HepG2 (cell line): ENCODE results near the gene ZCCHC10. TPM values are rescaled to one million over a fixed set of nuclear protein-coding genes. Genes with fewer than 3 reads are reported as not detected.

Experiments used
- CENPT ChIP-seq: sonication (generic); formaldehyde crosslinking; IDR thresholded peaks from 2 replicates; pipeline ENCODE4 v1.8.0; 2022; ENCODE audit warnings: low read depth, mild to moderate bottlenecking, moderate library complexity, missing genetic modification reagents
- GPN1 ChIP-seq: sonication (generic); formaldehyde crosslinking; IDR thresholded peaks from 2 replicates; pipeline ENCODE4 v1.5.1; 2020; ENCODE audit warnings: missing genetic modification reagents, borderline replicate concordance
- HNF4G ChIP-seq, 2 experiments: sonication (generic) in 1 of 2; formaldehyde crosslinking in 1 of 2; IDR thresholded peaks; 2 replicates each; pipeline versions ENCODE4 v1.4.0 to v1.6.1; 2011 to 2020; ENCODE audit warnings: borderline replicate concordance in 2 of 2, low read depth in 2 of 2, mild to moderate bottlenecking in 2 of 2, low read length in 1 of 2, missing genetic modification reagents in 1 of 2, moderate library complexity in 1 of 2
- NFE2 ChIP-seq: sonication (generic); formaldehyde crosslinking; IDR thresholded peaks from 2 replicates; pipeline ENCODE4 v1.4.0; 2020; ENCODE audit warnings: missing genetic modification reagents
- RORA ChIP-seq: sonication (generic); formaldehyde crosslinking; IDR thresholded peaks from 2 replicates; pipeline ENCODE4 v1.5.0; 2020; ENCODE audit warnings: mild to moderate bottlenecking, missing genetic modification reagents, moderate library complexity
- ZZZ3 ChIP-seq: sonication (generic); formaldehyde crosslinking; IDR thresholded peaks from 2 replicates; pipeline ENCODE4 v1.4.0; 2020; ENCODE audit warnings: missing genetic modification reagents, mild to moderate bottlenecking, borderline replicate concordance
- polyA plus RNA-seq, 8 experiments: library from polyadenylated mRNA; depleted of rRNA in 3 of 8; stranded (reverse) in 7 of 8; unstranded in 1 of 8; fragments of >200 nt; fragmentation: Illumina TruSeq in 4 of 8; extraction: Trizol in 4 of 8; gene quantifications; 2 replicates each; pipeline versions ENCODE4 v1.2.1 to v1.2.3, GENCODE V29; 2011 to 2016; ENCODE audit warnings: low read depth in 4 of 8, missing spikeins in 1 of 8, mixed read lengths in 1 of 8; ENCODE audit not compliant: insufficient read depth in 1 of 8
- total RNA-seq, 5 experiments: library from RNA; depleted of rRNA; stranded (reverse); fragments of >200 nt; fragmentation: Illumina TruSeq; extraction: Trizol; gene quantifications; 2 replicates each; pipeline ENCODE4 v1.2.3, GENCODE V29; 2016; ENCODE audit warnings: low read depth in 1 of 5
- TF ChIP-seq, protein P1 (sequence below): sonication (generic); formaldehyde crosslinking; IDR thresholded peaks from 2 replicates; pipeline ENCODE4 v1.4.0; 2020; ENCODE audit warnings: mild to moderate bottlenecking, missing genetic modification reagents, borderline replicate concordance
- TF ChIP-seq, protein P2 (sequence below): sonication (generic); formaldehyde crosslinking; IDR thresholded peaks from 2 replicates; pipeline ENCODE4 v1.4.0; 2020; ENCODE audit warnings: missing genetic modification reagents
- TF ChIP-seq, protein P3 (sequence below): sonication (generic); formaldehyde crosslinking; IDR thresholded peaks from 2 replicates; pipeline ENCODE4 v1.8.1; 2023; ENCODE audit warnings: mild to moderate bottlenecking, missing genetic modification reagents, borderline replicate concordance

Gene ZCCHC10
- total and polyA plus RNA-seq, 2 of the 13 experiments (the other 11 are each of a cell fraction or from before 2014, with no cell fraction given) = 40.7 to 48.2 TPM

DNA sequence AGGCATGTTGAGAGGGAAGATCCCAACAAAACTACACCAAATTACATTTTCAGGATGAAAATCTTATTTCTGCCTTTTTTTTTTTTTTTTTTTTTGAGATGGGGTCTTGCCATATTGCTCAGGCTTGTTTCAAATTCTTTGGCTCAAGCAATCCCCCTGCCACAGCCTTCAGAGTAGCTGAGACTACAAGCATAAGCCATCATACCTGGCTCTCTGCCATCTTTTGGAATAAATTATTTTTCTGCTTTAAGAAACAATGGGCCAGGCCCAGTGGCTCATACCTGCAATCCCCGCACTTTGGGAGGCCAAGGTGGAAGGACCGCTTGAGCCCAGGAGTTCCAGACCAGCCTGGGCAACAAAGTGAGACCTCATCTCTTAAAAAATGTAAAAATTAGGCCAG is 77.2 kb downstream of the ZCCHC10 start (continued):
- TF ChIP-seq, protein P1, sequence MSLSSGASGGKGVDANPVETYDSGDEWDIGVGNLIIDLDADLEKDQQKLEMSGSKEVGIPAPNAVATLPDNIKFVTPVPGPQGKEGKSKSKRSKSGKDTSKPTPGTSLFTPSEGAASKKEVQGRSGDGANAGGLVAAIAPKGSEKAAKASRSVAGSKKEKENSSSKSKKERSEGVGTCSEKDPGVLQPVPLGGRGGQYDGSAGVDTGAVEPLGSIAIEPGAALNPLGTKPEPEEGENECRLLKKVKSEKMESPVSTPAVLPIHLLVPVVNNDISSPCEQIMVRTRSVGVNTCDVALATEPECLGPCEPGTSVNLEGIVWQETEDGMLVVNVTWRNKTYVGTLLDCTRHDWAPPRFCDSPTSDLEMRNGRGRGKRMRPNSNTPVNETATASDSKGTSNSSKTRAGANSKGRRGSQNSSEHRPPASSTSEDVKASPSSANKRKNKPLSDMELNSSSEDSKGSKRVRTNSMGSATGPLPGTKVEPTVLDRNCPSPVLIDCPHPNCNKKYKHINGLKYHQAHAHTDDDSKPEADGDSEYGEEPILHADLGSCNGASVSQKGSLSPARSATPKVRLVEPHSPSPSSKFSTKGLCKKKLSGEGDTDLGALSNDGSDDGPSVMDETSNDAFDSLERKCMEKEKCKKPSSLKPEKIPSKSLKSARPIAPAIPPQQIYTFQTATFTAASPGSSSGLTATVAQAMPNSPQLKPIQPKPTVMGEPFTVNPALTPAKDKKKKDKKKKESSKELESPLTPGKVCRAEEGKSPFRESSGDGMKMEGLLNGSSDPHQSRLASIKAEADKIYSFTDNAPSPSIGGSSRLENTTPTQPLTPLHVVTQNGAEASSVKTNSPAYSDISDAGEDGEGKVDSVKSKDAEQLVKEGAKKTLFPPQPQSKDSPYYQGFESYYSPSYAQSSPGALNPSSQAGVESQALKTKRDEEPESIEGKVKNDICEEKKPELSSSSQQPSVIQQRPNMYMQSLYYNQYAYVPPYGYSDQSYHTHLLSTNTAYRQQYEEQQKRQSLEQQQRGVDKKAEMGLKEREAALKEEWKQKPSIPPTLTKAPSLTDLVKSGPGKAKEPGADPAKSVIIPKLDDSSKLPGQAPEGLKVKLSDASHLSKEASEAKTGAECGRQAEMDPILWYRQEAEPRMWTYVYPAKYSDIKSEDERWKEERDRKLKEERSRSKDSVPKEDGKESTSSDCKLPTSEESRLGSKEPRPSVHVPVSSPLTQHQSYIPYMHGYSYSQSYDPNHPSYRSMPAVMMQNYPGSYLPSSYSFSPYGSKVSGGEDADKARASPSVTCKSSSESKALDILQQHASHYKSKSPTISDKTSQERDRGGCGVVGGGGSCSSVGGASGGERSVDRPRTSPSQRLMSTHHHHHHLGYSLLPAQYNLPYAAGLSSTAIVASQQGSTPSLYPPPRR (CRISPR knock-in tag) = no peak
- no peak for TF ChIP-seq RORA
- TF ChIP-seq HNF4G (IDR thresholded peaks at IDR 0.05; ENCODE audit: borderline replicate concordance, low read depth, low read length) = no peak
- TF ChIP-seq HNF4G (CRISPR knock-in tag; IDR thresholded peaks at IDR 0.05; ENCODE audit: borderline replicate concordance, low read depth) = no peak
- TF ChIP-seq, protein P2, sequence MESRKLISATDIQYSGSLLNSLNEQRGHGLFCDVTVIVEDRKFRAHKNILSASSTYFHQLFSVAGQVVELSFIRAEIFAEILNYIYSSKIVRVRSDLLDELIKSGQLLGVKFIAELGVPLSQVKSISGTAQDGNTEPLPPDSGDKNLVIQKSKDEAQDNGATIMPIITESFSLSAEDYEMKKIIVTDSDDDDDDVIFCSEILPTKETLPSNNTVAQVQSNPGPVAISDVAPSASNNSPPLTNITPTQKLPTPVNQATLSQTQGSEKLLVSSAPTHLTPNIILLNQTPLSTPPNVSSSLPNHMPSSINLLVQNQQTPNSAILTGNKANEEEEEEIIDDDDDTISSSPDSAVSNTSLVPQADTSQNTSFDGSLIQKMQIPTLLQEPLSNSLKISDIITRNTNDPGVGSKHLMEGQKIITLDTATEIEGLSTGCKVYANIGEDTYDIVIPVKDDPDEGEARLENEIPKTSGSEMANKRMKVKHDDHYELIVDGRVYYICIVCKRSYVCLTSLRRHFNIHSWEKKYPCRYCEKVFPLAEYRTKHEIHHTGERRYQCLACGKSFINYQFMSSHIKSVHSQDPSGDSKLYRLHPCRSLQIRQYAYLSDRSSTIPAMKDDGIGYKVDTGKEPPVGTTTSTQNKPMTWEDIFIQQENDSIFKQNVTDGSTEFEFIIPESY (CRISPR knock-in tag) = no peak
- no peak for TF ChIP-seq GPN1
- TF ChIP-seq CENPT = no peak
- TF ChIP-seq NFE2 = no peak
- TF ChIP-seq, protein P3, sequence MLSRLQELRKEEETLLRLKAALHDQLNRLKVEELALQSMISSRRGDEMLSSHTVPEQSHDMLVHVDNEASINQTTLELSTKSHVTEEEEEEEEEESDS = no peak
- TF ChIP-seq ZZZ3 = no peak
- TF ChIP-seq, all 625 proteins: peak for 0
